H4 (cell line): Measurements from ENCODE around the gene CAPN11. TPM values are rescaled to one million over a fixed set of nuclear protein-coding genes. Genes with fewer than 3 reads are reported as not detected.
"Not testable (repeated sequence)": the region's sequence is repeated elsewhere in the genome, so short reads cannot be mapped to it uniquely, and the experiment has no call there.

Experiments
- DNase-seq: peaks from one replicate; pipeline ENCODE4 v3.0.0-alpha.2; 2015; ENCODE audit warnings: low spot score
- total RNA-seq: library from RNA; depleted of rRNA; stranded (reverse); fragments of >200 nt; shearing (Covaris generic); gene quantifications from 2 replicates; pipeline ENCODE4 v1.2.3, GENCODE V29; 2014

The CAPN11 gene
- total RNA-seq, 1 experiment from 2014 or later: not detected

DNA sequence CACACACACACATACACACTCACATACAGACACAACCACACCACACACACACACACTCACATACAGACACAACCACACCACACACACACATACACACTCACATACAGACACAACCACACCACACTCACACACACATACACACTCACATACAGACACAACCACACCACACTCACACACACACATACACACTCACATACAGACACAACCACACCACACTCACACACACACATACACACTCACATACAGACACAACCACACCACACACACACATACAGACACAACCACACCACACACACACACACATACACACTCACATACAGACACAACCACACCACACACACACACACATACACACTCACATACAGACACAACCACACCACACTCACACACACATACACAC, 23.2 kb downstream of the CAPN11 start:
- not testable (repeated sequence) for DNase-seq

DNA sequence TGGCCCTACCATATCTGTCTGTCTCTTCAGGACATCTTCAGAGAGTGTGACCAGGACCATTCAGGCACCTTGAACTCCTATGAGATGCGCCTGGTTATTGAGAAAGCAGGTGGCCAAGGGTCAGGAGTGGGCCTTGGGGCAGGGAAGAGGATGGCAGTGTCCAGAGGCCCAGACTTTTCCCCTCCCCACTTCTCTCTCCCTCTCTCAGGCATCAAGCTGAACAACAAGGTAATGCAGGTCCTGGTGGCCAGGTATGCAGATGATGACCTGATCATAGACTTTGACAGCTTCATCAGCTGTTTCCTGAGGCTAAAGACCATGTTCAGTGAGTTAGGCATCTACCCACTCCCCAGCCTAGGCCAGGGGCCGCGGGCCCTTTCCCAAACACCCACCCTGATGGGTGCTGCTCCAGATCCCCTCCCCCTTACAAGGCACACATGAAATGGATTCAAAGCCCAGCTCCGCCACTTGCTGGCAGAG, 24.3 kb downstream of the CAPN11 start:
- no peak for DNase-seq

DNA sequence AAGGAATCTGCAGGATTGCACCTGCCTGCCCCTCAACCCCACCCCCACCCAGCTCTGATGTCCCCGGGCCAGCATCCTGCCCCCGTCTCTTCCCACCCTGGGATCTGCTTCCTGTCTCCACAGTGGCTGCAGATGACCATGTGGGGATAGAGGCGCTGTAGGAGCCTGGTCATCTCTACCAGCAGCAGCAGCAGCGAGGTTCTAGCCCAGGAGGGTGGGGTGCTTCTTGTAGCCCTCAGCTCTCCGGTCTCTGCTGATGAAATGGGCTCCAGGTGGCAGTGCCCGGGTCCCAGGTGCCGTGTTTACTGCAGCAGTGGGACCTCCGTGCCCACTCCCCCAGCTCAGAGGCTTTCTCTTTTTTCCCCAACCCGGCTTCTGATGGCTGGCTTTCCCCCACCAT, 25.2 kb downstream of the CAPN11 start:
- no peak for DNase-seq

DNA sequence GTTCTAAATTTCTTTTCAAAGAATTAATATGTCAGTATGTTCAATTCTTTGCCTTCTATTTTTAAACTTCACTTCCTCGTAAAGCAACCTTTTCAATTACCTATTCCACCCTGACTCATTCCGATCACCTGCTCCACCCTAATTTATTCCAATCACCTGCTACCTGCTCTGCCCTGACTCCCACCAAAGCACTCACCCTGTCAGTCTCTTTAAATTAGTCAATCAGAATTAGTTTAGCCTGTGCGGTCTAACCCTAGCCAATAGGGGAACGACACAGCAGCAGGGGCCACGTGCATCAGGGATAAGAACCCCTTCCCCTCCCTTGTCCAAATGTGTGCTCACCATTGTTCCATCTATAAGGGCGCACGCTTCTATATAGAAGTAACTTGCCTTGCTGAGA, 26.7 kb downstream of the CAPN11 start:
- DNase-seq: not testable (repeated sequence)

DNA sequence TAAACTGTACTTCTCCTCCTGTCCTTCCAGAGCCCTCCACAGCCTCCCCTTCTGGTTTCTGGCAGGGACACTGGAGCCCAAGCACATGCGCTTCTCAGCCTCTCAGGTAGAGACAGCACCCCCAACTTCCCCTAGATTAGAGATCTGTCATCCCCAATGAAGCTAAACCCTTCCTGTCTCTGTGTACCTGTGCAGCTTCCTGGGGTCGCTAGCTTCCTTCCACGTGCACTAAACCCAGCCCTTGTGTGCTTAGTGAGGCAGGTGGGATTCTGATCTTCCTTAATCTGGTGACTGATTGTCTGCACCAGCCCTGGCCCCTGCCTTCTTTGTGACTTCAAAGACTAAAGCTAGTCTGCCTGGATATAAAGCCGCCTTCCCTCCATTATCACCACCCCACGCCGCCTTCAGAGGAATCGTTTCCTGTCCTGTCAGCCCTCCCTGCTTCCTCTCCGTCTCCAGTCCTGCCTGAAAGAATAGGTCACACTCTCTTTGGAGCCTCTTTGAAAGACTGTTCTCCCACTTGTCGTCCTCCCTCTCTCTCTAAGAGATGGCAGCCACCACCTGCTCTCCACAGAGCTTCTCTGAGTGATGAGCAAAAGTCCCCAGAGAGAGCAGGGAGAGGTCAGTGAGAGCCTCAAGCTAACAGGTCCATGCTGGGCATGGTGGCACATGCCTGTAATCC, 27.5 kb downstream of the CAPN11 start:
- DNase-seq: no peak

- no peak for DNase-seq
These were observed 28.0 kb downstream of the CAPN11 start for GRCh38 chr6:44186635-44187025.

- DNase-seq: no peak
These were observed 30.2 kb downstream of the CAPN11 start for GRCh38 chr6:44188819-44189218.

GRCh38 chr6:44189257-44189656, 30.6 kb downstream of the CAPN11 start:
- no peak for DNase-seq

DNA sequence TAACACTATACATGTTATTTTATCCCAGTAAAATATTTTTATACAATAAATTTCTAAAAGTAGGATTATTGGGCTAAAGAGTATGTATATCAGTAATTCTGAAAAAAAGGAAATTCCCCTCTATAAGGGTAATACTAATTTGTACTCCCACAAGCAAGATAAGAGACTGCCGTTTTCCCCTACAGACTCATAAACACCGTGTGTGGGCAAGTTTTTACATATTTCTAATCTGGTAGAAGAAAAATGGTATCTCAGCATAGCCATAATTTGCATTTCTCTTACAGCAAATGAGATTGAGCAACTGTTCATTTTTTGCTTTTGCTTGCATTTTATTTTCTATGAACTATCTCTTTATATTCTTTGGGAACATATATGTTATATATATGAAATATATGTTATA, 32.1 kb downstream of the CAPN11 start:
- DNase-seq: no peak

DNA sequence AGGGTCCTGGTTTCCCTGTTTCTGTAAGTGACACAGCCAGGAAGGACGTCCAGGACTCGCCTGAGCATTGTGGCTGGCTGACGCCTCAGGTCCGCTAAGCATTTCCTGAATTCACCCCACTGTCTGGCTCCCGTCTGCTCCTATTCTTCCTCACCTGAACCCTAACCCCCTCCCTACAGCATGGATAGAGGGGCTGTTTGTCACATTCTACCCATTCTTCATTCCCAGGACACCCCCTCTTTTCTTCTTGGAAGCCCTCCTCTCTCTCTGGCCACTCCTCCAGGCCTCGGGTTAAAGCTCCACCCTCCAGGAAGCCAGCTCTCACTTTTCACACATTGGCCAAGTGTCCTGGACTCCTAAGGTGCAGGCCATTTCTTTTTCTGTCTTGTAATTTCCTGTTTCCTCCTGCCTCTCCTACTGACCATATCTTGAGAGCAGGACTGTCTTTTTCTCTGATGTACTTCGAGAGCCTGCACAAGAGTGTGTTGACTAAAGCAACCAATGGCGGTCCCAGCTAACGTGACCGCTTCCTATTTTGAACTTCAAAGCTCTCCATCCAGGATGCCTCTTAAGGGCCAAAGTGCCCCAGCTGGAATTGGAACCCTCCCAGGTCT, 33.9 kb downstream of the CAPN11 start:
- no peak for DNase-seq

DNA sequence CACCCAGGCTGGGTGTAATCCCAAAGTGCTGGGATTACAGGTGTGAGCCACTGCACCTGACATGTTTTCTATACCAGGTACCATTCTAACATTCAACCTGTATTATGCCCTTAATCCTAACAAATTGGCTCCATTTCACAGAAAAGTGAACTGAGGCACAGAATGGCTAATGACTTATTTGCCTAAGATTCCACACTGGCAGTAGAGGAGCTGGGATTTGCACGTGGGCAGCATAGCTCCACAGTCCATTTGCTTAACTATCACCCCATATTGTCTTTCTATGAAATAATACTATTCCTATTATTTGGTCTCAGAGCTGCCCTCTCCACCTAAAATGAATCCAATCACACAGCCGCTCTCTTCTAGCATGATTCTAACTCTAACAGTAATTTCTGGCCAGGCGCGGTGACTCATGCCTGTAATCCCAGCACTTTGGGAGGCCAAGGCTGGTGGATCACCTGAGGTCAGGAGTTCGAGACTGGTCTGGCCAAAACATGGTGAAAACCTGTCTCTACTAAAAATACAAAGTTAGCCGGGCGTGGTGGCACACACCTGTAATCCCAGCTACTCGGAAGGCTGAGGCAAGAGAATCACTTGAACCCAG, 34.8 kb downstream of the CAPN11 start:
- no peak for DNase-seq

DNA sequence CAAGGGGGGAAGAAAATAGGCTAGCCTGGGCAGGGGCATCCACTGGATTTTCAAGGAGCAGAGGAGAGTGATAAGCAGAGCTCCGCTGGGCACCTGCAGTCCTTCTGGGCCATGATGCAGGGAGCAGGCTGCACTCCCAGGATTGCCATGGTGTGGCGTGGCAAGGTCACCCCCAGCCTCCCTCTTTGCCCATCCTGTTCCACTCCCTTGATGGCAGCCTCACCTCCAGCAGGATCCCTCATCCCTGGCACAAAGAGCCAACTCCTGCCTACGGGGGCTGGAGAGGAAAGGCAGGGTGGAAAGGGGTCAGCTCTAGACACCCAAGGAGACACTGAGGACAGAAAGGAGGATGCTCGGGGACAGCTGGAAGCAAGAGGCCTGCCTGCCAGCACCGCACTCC, 35.7 kb downstream of the CAPN11 start:
- no peak for DNase-seq

DNA sequence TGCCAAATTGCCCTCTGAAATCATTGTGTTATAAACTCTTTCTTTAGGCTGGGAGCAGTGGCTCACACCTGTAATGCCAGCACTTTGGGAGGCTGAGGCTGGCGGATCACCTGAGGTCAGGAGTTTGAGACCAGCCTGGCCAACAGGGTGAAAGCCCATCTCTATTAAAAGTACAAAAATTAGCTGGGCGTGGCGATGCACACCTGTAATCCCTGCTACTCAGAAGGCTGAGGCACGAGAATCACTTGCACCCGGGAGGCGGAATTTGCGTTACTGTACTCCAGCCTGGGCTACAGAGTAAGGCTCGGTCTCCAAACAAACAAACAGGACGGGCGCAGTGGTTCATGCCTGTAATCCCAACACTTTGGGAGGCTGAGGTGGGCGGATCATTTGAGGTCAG, 37.7 kb downstream of the CAPN11 start:
- not testable (repeated sequence) for DNase-seq

GRCh38 chr6:44198684-44199083, 40.1 kb downstream of the CAPN11 start:
- DNase-seq: no peak

GRCh38 chr6:44199883-44200282, 41.3 kb downstream of the CAPN11 start:
- DNase-seq: no peak

- DNase-seq: no peak
These were observed 42.6 kb downstream of the CAPN11 start for GRCh38 chr6:44201200-44201599.

DNA sequence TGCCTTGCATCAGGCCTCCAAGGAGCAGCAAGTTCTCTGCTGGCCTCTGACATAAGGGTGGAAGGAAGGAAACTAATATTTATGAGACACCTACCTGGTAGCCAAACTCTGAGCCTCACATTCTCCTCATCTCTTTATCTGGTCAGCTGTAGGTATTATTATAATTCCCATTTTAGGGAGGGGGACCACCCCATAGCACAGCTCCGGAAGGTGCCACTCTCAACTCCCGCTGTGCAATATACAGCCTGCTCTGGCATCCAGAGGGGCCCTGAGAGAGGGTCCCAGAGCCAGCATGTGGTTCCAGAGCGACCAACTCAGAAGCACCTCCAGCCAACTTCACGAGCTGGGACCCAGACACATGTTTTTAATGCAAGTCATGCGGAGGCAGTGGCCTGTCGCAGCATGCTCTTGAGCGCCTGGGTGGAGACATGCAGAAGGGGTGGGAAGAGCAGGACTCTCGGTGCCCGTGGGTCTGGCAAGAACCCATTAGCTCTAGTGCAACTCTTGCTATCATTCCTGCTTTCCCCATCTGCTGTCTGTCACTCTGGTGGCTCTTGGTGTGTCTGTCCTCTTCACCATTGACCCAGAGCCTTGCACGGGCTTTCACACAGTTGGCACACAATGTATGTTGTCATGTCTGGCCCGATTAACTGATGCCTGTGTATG, 43.2 kb downstream of the CAPN11 start:
- DNase-seq: no peak

GRCh38 chr6:44202332-44202971, 43.8 kb downstream of the CAPN11 start:
- DNase-seq: no peak

- no peak for DNase-seq
These were observed 44.5 kb downstream of the CAPN11 start for GRCh38 chr6:44202972-44203750.

GRCh38 chr6:44203955-44204354, 45.3 kb downstream of the CAPN11 start:
- no peak for DNase-seq

DNA sequence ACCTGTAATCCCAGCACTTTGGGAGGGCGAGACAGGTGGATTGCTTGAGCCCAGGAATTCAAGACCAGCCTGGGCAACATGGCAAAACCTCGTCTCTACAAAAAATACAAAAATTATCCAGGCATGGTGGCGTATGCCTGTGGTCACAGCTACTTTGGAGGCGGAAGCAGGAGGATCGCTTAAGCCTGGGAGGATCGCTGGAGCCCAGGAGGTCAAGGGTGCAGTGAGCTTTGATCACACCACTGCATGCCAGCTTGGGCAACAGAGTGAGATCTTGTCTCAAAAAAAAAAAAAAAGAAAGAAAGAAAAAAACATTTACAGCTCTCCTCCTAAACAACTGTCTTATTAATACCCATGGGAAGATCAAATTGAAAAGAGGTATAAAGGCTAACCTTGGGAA, 49.3 kb downstream of the CAPN11 start:
- no peak for DNase-seq
